Nephron (organoid): ENCODE results near the gene HS3ST1.

Experiments
- H3K27ac Mint-ChIP-seq, 3 experiments: 2 replicates each; pipeline ENCODE4 v1.8.0; 2020; ENCODE audit warnings: mixed read lengths in 3 of 3, mild to moderate bottlenecking in 2 of 3, moderate library complexity in 1 of 3
- H3K27me3 Mint-ChIP-seq: 2 replicates; pipeline ENCODE4 v1.8.0; 2021; ENCODE audit warnings: low read depth, mild to moderate bottlenecking, moderate library complexity, mixed read lengths
- H3K36me3 Mint-ChIP-seq: 2 replicates; pipeline ENCODE4 v1.8.0; 2020; ENCODE audit warnings: low read depth, mixed read lengths
- H3K4me1 Mint-ChIP-seq: 2 replicates; pipeline ENCODE4 v1.8.0; 2020; ENCODE audit warnings: mixed read lengths
- H3K4me3 Mint-ChIP-seq, 3 experiments: 2 replicates each; pipeline ENCODE4 v1.8.0; 2020; ENCODE audit warnings: mild to moderate bottlenecking in 3 of 3, mixed read lengths in 3 of 3, moderate library complexity in 2 of 3
- H3K9me3 Mint-ChIP-seq: 2 replicates; pipeline ENCODE4 v1.8.0; 2020; ENCODE audit warnings: mixed read lengths
- TF ChIP-seq, protein P1 (sequence below), 3 experiments: fragments of 200-600 bp; sonication (generic); IDR thresholded peaks; one replicate each; pipeline ENCODE4 v1.5.0; 2021; ENCODE audit warnings: antibody characterized with exemption in 3 of 3; ENCODE audit not compliant: unreplicated experiment in 3 of 3

HS3ST1 gene

GRCh38 chr4:11439836-11440235, 11.1 kb upstream of the HS3ST1 start:
- Mint-ChIP-seq H3K4me3 (no peak overlapping the region), H3K27ac (no peak overlapping the region), H3K9me3 (no peaks in the 10 kb centered on the region), H3K27me3 (peaks cover 3% of the 10 kb centered on the region), H3K4me1 (no peaks in the 10 kb centered on the region), H3K36me3 (no peaks in the 10 kb centered on the region)
- TF ChIP-seq, protein P1, sequence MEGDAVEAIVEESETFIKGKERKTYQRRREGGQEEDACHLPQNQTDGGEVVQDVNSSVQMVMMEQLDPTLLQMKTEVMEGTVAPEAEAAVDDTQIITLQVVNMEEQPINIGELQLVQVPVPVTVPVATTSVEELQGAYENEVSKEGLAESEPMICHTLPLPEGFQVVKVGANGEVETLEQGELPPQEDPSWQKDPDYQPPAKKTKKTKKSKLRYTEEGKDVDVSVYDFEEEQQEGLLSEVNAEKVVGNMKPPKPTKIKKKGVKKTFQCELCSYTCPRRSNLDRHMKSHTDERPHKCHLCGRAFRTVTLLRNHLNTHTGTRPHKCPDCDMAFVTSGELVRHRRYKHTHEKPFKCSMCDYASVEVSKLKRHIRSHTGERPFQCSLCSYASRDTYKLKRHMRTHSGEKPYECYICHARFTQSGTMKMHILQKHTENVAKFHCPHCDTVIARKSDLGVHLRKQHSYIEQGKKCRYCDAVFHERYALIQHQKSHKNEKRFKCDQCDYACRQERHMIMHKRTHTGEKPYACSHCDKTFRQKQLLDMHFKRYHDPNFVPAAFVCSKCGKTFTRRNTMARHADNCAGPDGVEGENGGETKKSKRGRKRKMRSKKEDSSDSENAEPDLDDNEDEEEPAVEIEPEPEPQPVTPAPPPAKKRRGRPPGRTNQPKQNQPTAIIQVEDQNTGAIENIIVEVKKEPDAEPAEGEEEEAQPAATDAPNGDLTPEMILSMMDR (IDR thresholded peaks at IDR 0.05; ENCODE audit: unreplicated experiment in 3 of 3), result no peak

GRCh38 chr4:11438647-11439046, 10.0 kb upstream of the HS3ST1 start:
- H3K4me1 Mint-ChIP-seq, result no peaks in the 10 kb centered on the region
- H3K36me3 Mint-ChIP-seq, result no peaks in the 10 kb centered on the region
- no peaks in the 10 kb centered on the region for H3K9me3 Mint-ChIP-seq
- H3K27ac Mint-ChIP-seq, result no peak overlapping the region
- TF ChIP-seq, protein P1 (IDR thresholded peaks at IDR 0.05; ENCODE audit: unreplicated experiment in 3 of 3), result no peak
- H3K4me3 Mint-ChIP-seq, result no peak overlapping the region
- H3K27me3 Mint-ChIP-seq, result peaks cover under 1% of the 10 kb centered on the region

DNA sequence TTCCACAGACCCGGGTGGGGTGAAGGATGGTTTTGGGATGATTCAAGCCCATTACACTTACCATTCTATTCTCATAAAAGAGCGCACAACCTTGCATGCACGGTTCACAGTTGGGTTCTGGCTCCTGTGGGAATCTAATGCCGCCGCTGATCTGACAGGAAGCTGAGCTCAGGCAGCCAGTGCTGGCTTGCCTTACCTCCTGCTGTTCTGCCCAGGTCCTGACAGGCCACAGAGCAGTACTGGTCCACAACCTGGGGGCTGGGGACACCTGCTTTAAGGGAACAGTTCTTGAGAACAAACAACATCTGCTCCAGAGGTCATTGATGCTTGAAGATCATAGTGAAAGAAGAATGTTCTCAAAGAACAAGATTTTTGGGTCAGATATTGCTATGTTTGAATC, 8.0 kb upstream of the HS3ST1 start:
- no peak overlapping the region for H3K4me3 Mint-ChIP-seq
- H3K27ac Mint-ChIP-seq, result no peak overlapping the region
- peaks cover 7% of the 10 kb centered on the region for H3K27me3 Mint-ChIP-seq
- TF ChIP-seq, protein P1 (IDR thresholded peaks at IDR 0.05; ENCODE audit: unreplicated experiment in 3 of 3), result no peak
- H3K9me3 Mint-ChIP-seq, result no peaks in the 10 kb centered on the region
- H3K4me1 Mint-ChIP-seq, result no peaks in the 10 kb centered on the region
- no peaks in the 10 kb centered on the region for H3K36me3 Mint-ChIP-seq

GRCh38 chr4:11436084-11436483, 7.4 kb upstream of the HS3ST1 start:
- no peak overlapping the region for H3K4me3 Mint-ChIP-seq
- no peaks in the 10 kb centered on the region for H3K9me3 Mint-ChIP-seq
- H3K4me1 Mint-ChIP-seq, result no peaks in the 10 kb centered on the region
- no peak overlapping the region for H3K27ac Mint-ChIP-seq
- TF ChIP-seq, protein P1 (IDR thresholded peaks at IDR 0.05; ENCODE audit: unreplicated experiment in 3 of 3), result no peak
- no peaks in the 10 kb centered on the region for H3K36me3 Mint-ChIP-seq
- H3K27me3 Mint-ChIP-seq, result peaks cover 13% of the 10 kb centered on the region

- Mint-ChIP-seq H3K9me3 (no peaks in the 10 kb centered on the region), H3K36me3 (no peaks in the 10 kb centered on the region), H3K27me3 (peaks cover 18% of the 10 kb centered on the region), H3K4me1 (no peaks in the 10 kb centered on the region), H3K27ac (no peak overlapping the region), H3K4me3 (no peak overlapping the region)
- TF ChIP-seq, protein P1 (IDR thresholded peaks at IDR 0.05; ENCODE audit: unreplicated experiment in 3 of 3), result no peak
These were observed 6.9 kb upstream of the HS3ST1 start for GRCh38 chr4:11435557-11435956.

DNA sequence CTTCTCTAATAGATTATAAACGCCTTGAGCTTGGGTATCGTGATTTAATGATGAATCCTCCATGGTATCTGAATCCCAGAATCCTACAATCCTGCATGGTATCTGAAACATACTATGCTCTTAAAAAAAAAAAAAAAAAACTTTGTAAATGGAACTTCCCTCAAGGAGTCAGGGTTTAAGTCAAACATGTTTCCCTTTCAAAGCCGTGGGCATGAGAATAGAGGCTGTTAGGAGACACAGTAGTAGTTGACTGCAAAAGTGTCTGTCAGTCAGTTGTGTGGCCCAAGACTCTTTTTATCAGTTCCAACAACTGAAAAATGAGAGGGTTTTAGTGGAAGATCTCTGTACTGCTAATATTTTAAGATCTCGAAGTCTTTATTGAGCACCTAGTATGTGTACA, 2.4 kb upstream of the HS3ST1 start:
- Mint-ChIP-seq H3K27ac (no peak overlapping the region), H3K9me3 (no peaks in the 10 kb centered on the region), H3K4me1 (peaks cover 17% of the 10 kb centered on the region), H3K36me3 (no peaks in the 10 kb centered on the region), H3K27me3 (peaks cover 61% of the 10 kb centered on the region), H3K4me3 (no peak overlapping the region)
- TF ChIP-seq, protein P1 (IDR thresholded peaks at IDR 0.05; ENCODE audit: unreplicated experiment in 3 of 3), result no peak
